Measurements from ENCODE around the gene CFDP1. TPM values are rescaled to one million over a fixed set of nuclear protein-coding genes. Genes with fewer than 3 reads are reported as not detected.

The CFDP1 gene
- total and polyA plus RNA-seq, 12 donors = 40.6 to 129 (median 61.4) TPM

GRCh38 chr16:75267631-75268264, 165.6 kb downstream of the CFDP1 start:
- no peaks in the 10 kb centered on the region for H3K36me3 ChIP-seq (replicated peaks in 1 of 2)
- peak overlapping the region in 3 of 5 donors; percentile 37 to 70 (median 52) for H3K27ac ChIP-seq
- no peak for TF ChIP-seq CTCF (IDR thresholded peaks at IDR 0.05)
- TF ChIP-seq POLR2A (IDR thresholded peaks at IDR 0.05) = peak in 1 of 2 donors; percentile 47
- intact Hi-C loops (cut with DNase I) = no loop called here
- peaks cover 32 to 41% of the 10 kb centered on the region in 2 donors for H3K4me1 ChIP-seq (replicated peaks in 1 of 2)
- DNase-seq = peak; percentile 82 to 94 (median 90)
- H3K9me3 ChIP-seq (replicated peaks in 1 of 3) = no peaks in the 10 kb centered on the region
- 52 to 93% (median 58%) methylated on average over 4 to 10 of the region's 10 CpGs for WGBS, 4 donors
- H3K4me3 ChIP-seq = no peak overlapping the region
- H3K27me3 ChIP-seq = no peaks in the 10 kb centered on the region

GRCh38 chr16:75266738-75267630, 166.3 kb downstream of the CFDP1 start:
- H3K4me1 ChIP-seq (replicated peaks in 1 of 2) = peaks cover 35 to 48% of the 10 kb centered on the region in 2 donors
- intact Hi-C loops (cut with DNase I) = no loop called here
- H3K9me3 ChIP-seq (replicated peaks in 1 of 3) = no peaks in the 10 kb centered on the region
- TF ChIP-seq CTCF (IDR thresholded peaks at IDR 0.05) = no peak
- TF ChIP-seq POLR2A (IDR thresholded peaks at IDR 0.05) = no peak
- peak overlapping the region in 3 of 5 donors; percentile 70 to 91 (median 87) for H3K27ac ChIP-seq
- H3K36me3 ChIP-seq (replicated peaks in 1 of 2) = no peaks in the 10 kb centered on the region
- H3K27me3 ChIP-seq = no peaks in the 10 kb centered on the region
- no peak overlapping the region for H3K4me3 ChIP-seq
- 74 to 86% (median 78%) methylated on average over 8 to 27 of the region's 27 CpGs for WGBS, 4 donors
- peak in 2 of 7 donors; percentile 11 to 28 for DNase-seq

DNA sequence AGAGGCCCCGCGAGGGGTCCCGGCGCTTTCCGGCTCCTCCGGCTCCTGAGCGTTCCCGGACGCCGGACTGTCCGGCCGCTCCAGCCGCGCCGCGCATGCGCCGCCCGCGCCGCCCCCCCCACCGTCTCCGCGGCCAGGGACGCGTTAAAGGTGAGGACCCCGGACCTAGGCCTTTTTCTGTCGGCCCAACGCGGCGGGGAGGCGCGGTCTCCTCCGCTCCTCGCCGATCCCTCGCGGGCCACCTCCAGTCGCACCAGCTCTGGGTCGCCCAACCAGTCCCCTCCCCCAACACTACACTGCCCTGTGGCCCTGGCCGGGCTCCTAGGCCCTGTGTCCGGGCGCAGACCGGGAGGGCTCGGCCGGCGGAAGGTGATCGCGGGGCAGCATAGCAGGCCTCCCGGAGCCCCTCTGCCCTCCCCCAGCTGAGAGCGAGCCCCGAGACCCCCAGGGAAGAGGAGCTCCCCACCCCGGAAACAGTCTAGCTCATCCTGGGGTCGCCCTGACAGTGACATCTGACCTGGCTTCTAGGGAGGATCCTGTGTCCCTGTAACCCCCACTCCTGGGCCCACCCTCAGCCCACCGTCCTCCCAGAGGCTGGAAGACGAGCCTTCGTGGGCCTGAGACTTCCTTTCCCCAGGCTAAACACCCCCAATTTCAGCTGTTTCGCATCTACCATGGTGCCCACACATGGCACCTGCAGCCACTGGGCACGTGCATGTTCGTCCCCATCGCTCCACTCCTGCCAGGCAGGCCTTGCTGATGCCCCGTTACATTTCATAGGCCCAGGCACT, 167.2 kb downstream of the CFDP1 start:
- TF ChIP-seq POLR2A (IDR thresholded peaks at IDR 0.05) = peak in 1 of 2 donors; percentile 72
- no peak for TF ChIP-seq CTCF (IDR thresholded peaks at IDR 0.05)
- DNase-seq = peak; percentile 76 to 86 (median 81)
- Histone ChIP-seq H3K9me3 (replicated peaks in 1 of 3) (no peaks in the 10 kb centered on the region), H3K27me3 (no peaks in the 10 kb centered on the region), H3K4me3 (peak overlapping the region in 3 of 4 donors; percentile 39 to 100 (median 73)), H3K4me1 (replicated peaks in 1 of 2) (peaks cover 44 to 57% of the 10 kb centered on the region in 2 donors), H3K27ac (peak overlapping the region in 4 of 5 donors; percentile 76 to 97 (median 89)), H3K36me3 (replicated peaks in 1 of 2) (no peaks in the 10 kb centered on the region)
- intact Hi-C loops (cut with DNase I) = no loop called here
- 11 to 69% (median 11%) methylated on average over 7 to 62 of the region's 62 CpGs for WGBS, 4 donors

Data from adrenal gland (tissue), 12 donors.